A549 (cell line): ENCODE results near the gene GIGYF1. TPM values are rescaled to one million over a fixed set of nuclear protein-coding genes. Genes with fewer than 3 reads are reported as not detected.

ENCODE experiments used
- ATAC-seq, 2 experiments: fragments of 200-7000 bp in 1 of 2; fragments of >200 bp in 1 of 2; cut with Nextera tagmentation in 1 of 2; cut with Tn5 transposase in 1 of 2; 3 replicates each; pipeline versions ENCODE4 v1.8.0 to v1.9.1; 2018 to 2020; ENCODE audit warnings: mild to moderate bottlenecking in 1 of 2, moderate library complexity in 1 of 2
- CTCF ChIA-PET: fragments of 300-600 bp; sonication (Branson Sonifier 250); formaldehyde crosslinking; extraction: SDS; loops from one replicate; lab custom pipeline; 2021; ENCODE audit warnings: antibody characterized with exemption, inconsistent platforms; lab: Yijun Ruan, JAX
- POLR2A ChIA-PET: fragments of 350-600 bp; formaldehyde crosslinking; extraction: SDS; loops from one replicate; lab custom pipeline; 2021; ENCODE audit warnings: antibody characterized with exemption, inconsistent platforms; lab: Yijun Ruan, JAX
- DNase-seq, 2 experiments: peaks; one replicate each; pipeline versions ENCODE4 v3.0.0 to v3.0.0-alpha.2; 2011 to 2016; ENCODE audit warnings: low read depth in 1 of 2, low spot score in 1 of 2
- FAIRE-seq: peaks from 2 replicates; lab custom pipeline; 2011; peaks lifted over from hg19 to GRCh38; lab: Jason Lieb, UNC
- H3K27ac ChIP-seq, 2 experiments: fragments of >200 bp; sonication (Bioruptor Twin); formaldehyde crosslinking; 3 replicates each; pipeline ENCODE4 v1.5.1; 2016 to 2017
- H3K4me1 ChIP-seq: fragments of >200 bp; sonication (Bioruptor Twin); formaldehyde crosslinking; 3 replicates; pipeline ENCODE4 v1.6.1; 2016
- H3K4me2 ChIP-seq: fragments of >200 bp; sonication (Bioruptor Twin); formaldehyde crosslinking; 3 replicates; pipeline ENCODE4 v1.6.1; 2016
- H3K4me3 ChIP-seq: fragments of >200 bp; sonication (Bioruptor Twin); formaldehyde crosslinking; 3 replicates; pipeline ENCODE4 v1.5.1; 2016
- H3K9me3 ChIP-seq: fragments of >200 bp; sonication (Bioruptor Twin); formaldehyde crosslinking; 3 replicates; pipeline ENCODE4 v1.6.1; 2016
- CBX8 ChIP-seq: fragments of 200-600 bp; sonication (generic); IDR thresholded peaks from 2 replicates; pipeline ENCODE4 v1.6.1; 2016
- CEBPB ChIP-seq, 2 experiments: fragments of >200 bp in 1 of 2; sonication (Bioruptor Twin) in 1 of 2; formaldehyde crosslinking in 1 of 2; IDR thresholded peaks; 2 replicates each; pipeline ENCODE4 v1.6.1; 2012 to 2016
- CHD4 ChIP-seq: fragments of 200-600 bp; sonication (generic); IDR thresholded peaks from 2 replicates; pipeline ENCODE4 v1.6.1; 2016; ENCODE audit warnings: antibody characterized with exemption, mild to moderate bottlenecking, borderline replicate concordance
- CTCF ChIP-seq: fragments of >200 bp; sonication (Bioruptor Twin); formaldehyde crosslinking; IDR thresholded peaks from 3 replicates; pipeline ENCODE4 v1.5.1; 2016
- EP300 ChIP-seq, 2 experiments: fragments of >200 bp; sonication (Bioruptor Twin); formaldehyde crosslinking; IDR thresholded peaks; 2 replicates in 1 of 2; 3 replicates in 1 of 2; pipeline ENCODE4 v1.6.1; 2016 to 2017
- ESRRA ChIP-seq: fragments of 150-350 bp; IDR thresholded peaks from 2 replicates; pipeline ENCODE4 v1.6.1; 2014; ENCODE audit warnings: mild to moderate bottlenecking, low read length, borderline replicate concordance
- FOSB ChIP-seq: fragments of 250-450 bp; sonication (Bioruptor Pico); IDR thresholded peaks from 2 replicates; pipeline ENCODE4 v1.5.0; 2020; ENCODE audit warnings: mild to moderate bottlenecking, moderate library complexity
- FOSL2 ChIP-seq, 2 experiments: fragments of 450-650 bp in 1 of 2; fragments of >200 bp in 1 of 2; sonication (Bioruptor Twin) in 1 of 2; formaldehyde crosslinking; IDR thresholded peaks; 2 replicates each; pipeline versions ENCODE4 v1.5.0 to v1.6.1; 2016 to 2020; ENCODE audit warnings: mild to moderate bottlenecking in 1 of 2, moderate library complexity in 1 of 2
- GATA3 ChIP-seq: IDR thresholded peaks from 2 replicates; pipeline ENCODE4 v1.6.1; 2012; ENCODE audit warnings: borderline replicate concordance
- HDAC2 ChIP-seq: fragments of 200-600 bp; sonication (generic); IDR thresholded peaks from 2 replicates; pipeline ENCODE4 v1.6.1; 2016
- HEYL ChIP-seq: fragments of 250-450 bp; sonication (Bioruptor Pico); IDR thresholded peaks from 2 replicates; pipeline ENCODE4 v1.8.0; 2021; ENCODE audit warnings: mild to moderate bottlenecking, moderate library complexity
- JUN ChIP-seq, 2 experiments: fragments of >200 bp; sonication (Bioruptor Twin); formaldehyde crosslinking; IDR thresholded peaks; 2 replicates in 1 of 2; 3 replicates in 1 of 2; pipeline ENCODE4 v1.6.1; 2016 to 2017
- KDM1A ChIP-seq: fragments of 200-600 bp; sonication (generic); IDR thresholded peaks from 2 replicates; pipeline ENCODE4 v1.6.1; 2016; ENCODE audit warnings: low read depth, mild to moderate bottlenecking
- MAFK ChIP-seq: fragments of 450-650 bp; IDR thresholded peaks from 2 replicates; pipeline ENCODE4 v1.6.1; 2014; ENCODE audit not compliant: partially characterized antibody
- NFE2L2 ChIP-seq: fragments of 150-350 bp; conservative IDR thresholded peaks from 2 replicates; pipeline ENCODE4 v1.6.1; 2014; ENCODE audit warnings: low read length
- POLR2AphosphoS2 ChIP-seq: conservative IDR thresholded peaks from 2 replicates; pipeline ENCODE4 v1.6.1; 2012; ENCODE audit warnings: low read length, improper control_type of control experiment, inconsistent platforms
- RCOR1 ChIP-seq: fragments of 150-350 bp; IDR thresholded peaks from 2 replicates; pipeline ENCODE4 v1.6.1; 2014; ENCODE audit warnings: antibody characterized with exemption, low read length, low read depth
- RFX5 ChIP-seq: fragments of 450-650 bp; IDR thresholded peaks from 2 replicates; pipeline ENCODE4 v1.7.1; 2014; ENCODE audit warnings: antibody characterized with exemption, mild to moderate bottlenecking, moderate library complexity
- RNF2 ChIP-seq: fragments of 200-600 bp; sonication (generic); IDR thresholded peaks from 2 replicates; pipeline ENCODE4 v1.6.1; 2016; ENCODE audit warnings: low read depth, mild to moderate bottlenecking, antibody characterized with exemption, moderate library complexity, borderline replicate concordance
- SMC3 ChIP-seq: fragments of >200 bp; sonication (Bioruptor Twin); formaldehyde crosslinking; IDR thresholded peaks from 3 replicates; pipeline ENCODE4 v1.6.1; 2018; ENCODE audit warnings: inconsistent platforms
- SREBF2 ChIP-seq: fragments of 450-650 bp; IDR thresholded peaks from 2 replicates; pipeline ENCODE4 v1.6.1; 2014; ENCODE audit warnings: mild to moderate bottlenecking, moderate library complexity
- TFCP2L1 ChIP-seq: fragments of 250-450 bp; sonication (Bioruptor Pico); IDR thresholded peaks from 2 replicates; pipeline ENCODE4 v1.5.0; 2021; ENCODE audit warnings: mild to moderate bottlenecking
- TP53 ChIP-seq: fragments of 250-450 bp; sonication (Bioruptor Pico); IDR thresholded peaks from 2 replicates; pipeline ENCODE4 v1.5.0; 2021; ENCODE audit warnings: mild to moderate bottlenecking, moderate library complexity
- USF2 ChIP-seq: fragments of 450-650 bp; IDR thresholded peaks from 2 replicates; pipeline ENCODE4 v1.6.1; 2014; ENCODE audit warnings: antibody characterized with exemption
- ZC3H11A ChIP-seq: fragments of 450-650 bp; IDR thresholded peaks from 2 replicates; pipeline ENCODE4 v1.6.1; 2014; ENCODE audit warnings: antibody characterized with exemption, mild to moderate bottlenecking
- ZFP36 ChIP-seq: fragments of 450-650 bp; IDR thresholded peaks from 2 replicates; pipeline ENCODE4 v1.6.1; 2014; ENCODE audit warnings: borderline replicate concordance; ENCODE audit not compliant: partially characterized antibody
- WGBS: methylation state at CpG from one replicate; pipeline ENCODE4 v1.1.6; 2017; ENCODE audit errors: missing lambda C conversion rate; 5-methylcytosine and 5-hydroxymethylcytosine counted together
- polyA plus RNA-seq, 4 experiments: library from polyadenylated mRNA; depleted of rRNA in 3 of 4; stranded (reverse); fragments of >200 nt; fragmentation: RNase III in 1 of 4; extraction: RNeasy Plus Mini Kit Qiagen cat#74134 plus additional on column Dnase treatment in 1 of 4; gene quantifications; 2 replicates in 3 of 4; 3 replicates in 1 of 4; pipeline ENCODE4 v1.2.3, GENCODE V29; 2011 to 2017
- TF ChIP-seq, protein P1 (sequence below): fragments of >200 bp; sonication (Bioruptor Twin); formaldehyde crosslinking; IDR thresholded peaks from 2 replicates; pipeline ENCODE4 v1.6.1; 2016

GIGYF1 gene
- polyA plus RNA-seq, 2 of the 4 experiments (the other 2 are of a cell fraction), result 5.1 to 18.9 TPM

DNA sequence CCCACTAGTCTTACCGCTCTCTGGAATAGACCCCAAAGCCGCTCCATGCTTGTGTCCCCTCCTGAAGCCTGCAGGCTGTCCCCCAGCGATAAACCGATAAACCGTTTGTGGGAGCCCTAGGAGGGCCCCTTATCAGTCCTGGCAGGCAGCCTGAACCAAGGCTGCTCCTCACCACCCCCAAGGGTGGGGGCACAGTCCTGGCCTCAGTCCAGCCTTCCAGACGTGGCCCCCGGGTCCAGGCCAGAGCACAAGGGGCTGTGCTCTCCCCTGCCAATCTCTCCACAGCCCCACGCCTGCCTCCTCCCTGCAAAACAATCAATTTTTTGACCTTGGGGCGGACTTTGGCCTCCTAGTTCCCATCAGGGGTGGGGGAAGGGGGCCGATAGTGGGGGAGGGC is 52.6 kb downstream of the GIGYF1 start, which contains the start of gene TFR2 (continued):
- TF ChIP-seq USF2, result no peak

GRCh38 chr7:100640517-100641440 is 53.3 kb downstream of the GIGYF1 start:
- CTCF ChIA-PET, result interaction anchor here (1.0 to 1.3 kb wide), 2 partner anchors 18 to 51 kb away, joined by 3 read pairs; no protein-coding TSS in a partner anchor
- ATAC-seq, result no peak; a peak in 1 of 6 replicates
- 81% methylated on average over 17 of the region's 24 CpGs for WGBS

DNA sequence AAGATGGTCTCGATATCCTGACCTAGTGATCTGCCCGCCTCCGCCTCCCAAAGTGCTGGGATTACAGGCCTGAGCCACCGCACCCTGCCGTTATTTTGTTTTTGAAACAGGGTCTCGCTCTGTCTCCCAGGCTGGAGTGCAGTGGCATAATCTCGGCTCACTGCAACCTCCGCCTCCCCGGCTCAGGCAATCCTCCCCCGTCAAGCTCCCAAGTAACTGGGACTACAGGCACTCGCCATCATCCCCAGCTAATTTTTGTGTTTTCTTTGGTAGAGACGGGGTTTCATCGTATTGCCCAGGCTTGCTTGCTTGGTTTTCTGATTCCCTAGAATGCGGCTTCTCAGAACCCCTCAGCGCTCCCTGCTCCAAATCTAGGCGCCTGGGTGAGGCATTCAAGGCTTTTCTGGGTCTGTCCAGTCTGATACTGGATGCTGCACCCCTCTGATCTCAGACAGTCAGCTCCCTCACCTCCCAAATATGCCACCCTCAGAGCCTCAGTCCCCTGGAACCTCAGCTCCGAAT is 54.0 kb downstream of the GIGYF1 start:
- H3K4me2 ChIP-seq, result no peak overlapping the region
- ChIA-PET POLR2A (no interaction called here), CTCF (interaction anchor here (1.0 to 3.0 kb wide), 4 partner anchors 8 to 52 kb away, joined by 3 to 14 read pairs (median 4); no protein-coding TSS in a partner anchor)
- FAIRE-seq (no peak), DNase-seq (no peak), ATAC-seq (no peak)
- no peak for TF ChIP-seq NFE2L2
- TF ChIP-seq FOSB (CRISPR knock-in tag), result no peak
- no peak for TF ChIP-seq MAFK
- no peak for TF ChIP-seq CBX8
- TF ChIP-seq CEBPB (IDR thresholded peaks at IDR 0.05), result no peak
- TF ChIP-seq SREBF2, result no peak
- no peak for TF ChIP-seq TFCP2L1
- no peak for TF ChIP-seq USF2
- no peak for TF ChIP-seq HDAC2
- TF ChIP-seq JUN (IDR thresholded peaks at IDR 0.05), result no peak
- no peak for TF ChIP-seq ZC3H11A
- no peak for TF ChIP-seq RFX5
- TF ChIP-seq GATA3, result no peak
- no peak for TF ChIP-seq SMC3
- TF ChIP-seq ZFP36, result no peak
- no peaks in the 10 kb centered on the region for H3K4me1 ChIP-seq
- 86% methylated on average over 17 of the region's 17 CpGs for WGBS
- H3K27ac ChIP-seq, result no peak overlapping the region
- H3K9me3 ChIP-seq, result no peaks in the 10 kb centered on the region
- no peak overlapping the region for H3K4me3 ChIP-seq

More at GRCh38 chr7:100640517-100641440, 53.3 kb downstream of the GIGYF1 start:
- no peak overlapping the region for H3K27ac ChIP-seq
- no peaks in the 10 kb centered on the region for H3K4me1 ChIP-seq
- H3K4me2 ChIP-seq, result no peak overlapping the region
- H3K9me3 ChIP-seq, result no peaks in the 10 kb centered on the region
- POLR2A ChIA-PET, result no interaction called here
- DNase-seq (no peak), FAIRE-seq (no peak)
- TF ChIP-seq RCOR1, result no peak
- no peak for TF ChIP-seq RNF2
- no peak for TF ChIP-seq HEYL (CRISPR knock-in tag)
- no peak for TF ChIP-seq CHD4
- TF ChIP-seq FOSL2 (IDR thresholded peaks at IDR 0.05), result no peak
- TF ChIP-seq FOSL2 (CRISPR knock-in tag; IDR thresholded peaks at IDR 0.05), result no peak
- no peak for TF ChIP-seq TP53
- no peak for TF ChIP-seq ZC3H11A
- TF ChIP-seq POLR2AphosphoS2, result no peak
- no peak for TF ChIP-seq ESRRA
- no peak for TF ChIP-seq KDM1A
- no peak for TF ChIP-seq EP300 (IDR thresholded peaks at IDR 0.05)
- no peak for TF ChIP-seq CTCF
- TF ChIP-seq, protein P1, sequence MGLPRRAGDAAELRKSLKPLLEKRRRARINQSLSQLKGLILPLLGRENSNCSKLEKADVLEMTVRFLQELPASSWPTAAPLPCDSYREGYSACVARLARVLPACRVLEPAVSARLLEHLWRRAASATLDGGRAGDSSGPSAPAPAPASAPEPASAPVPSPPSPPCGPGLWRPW, result no peak
- no peak overlapping the region for H3K4me3 ChIP-seq
